HEK293 (cell line): Measurements from ENCODE around the gene NDFIP2.

Experiments used
- BCL11A ChIP-seq: fragments of 450-650 bp; formaldehyde crosslinking; IDR thresholded peaks from 2 replicates; pipeline ENCODE4 v1.5.1; 2016; ENCODE audit warnings: low read depth, missing biosample characterization, missing genetic modification characterization
- INSM2 ChIP-seq: fragments of 450-650 bp; formaldehyde crosslinking; IDR thresholded peaks from 2 replicates; pipeline ENCODE4 v1.5.1; 2016; ENCODE audit warnings: missing biosample characterization, missing genetic modification characterization
- KLF1 ChIP-seq: fragments of 450-650 bp; formaldehyde crosslinking; IDR thresholded peaks from 2 replicates; pipeline ENCODE4 v1.5.1; 2016; ENCODE audit warnings: missing biosample characterization, missing genetic modification characterization
- PRDM2 ChIP-seq: fragments of 450-650 bp; formaldehyde crosslinking; IDR thresholded peaks from 2 replicates; pipeline ENCODE4 v1.5.1; 2016; ENCODE audit warnings: missing biosample characterization, missing genetic modification characterization, borderline replicate concordance
- RBAK ChIP-seq: fragments of 450-650 bp; formaldehyde crosslinking; IDR thresholded peaks from 2 replicates; pipeline ENCODE4 v1.5.1; 2016; ENCODE audit warnings: missing biosample characterization, missing genetic modification characterization
- ZBTB26 ChIP-seq: fragments of 450-650 bp; formaldehyde crosslinking; optimal IDR thresholded peaks from 2 replicates; pipeline ENCODE3; 2016; ENCODE audit warnings: missing biosample characterization, mild to moderate bottlenecking, missing genetic modification characterization
- ZNF239 ChIP-seq: fragments of 450-650 bp; formaldehyde crosslinking; IDR thresholded peaks from 2 replicates; pipeline ENCODE4 v1.5.1; 2016; ENCODE audit warnings: missing biosample characterization, missing genetic modification characterization
- ZNF501 ChIP-seq: fragments of 450-650 bp; formaldehyde crosslinking; IDR thresholded peaks from 2 replicates; pipeline ENCODE4 v1.5.1; 2016; ENCODE audit warnings: missing biosample characterization, missing genetic modification characterization
- ZNF518A ChIP-seq: fragments of 450-650 bp; formaldehyde crosslinking; conservative IDR thresholded peaks from 2 replicates; pipeline ENCODE4 v1.5.1; 2016; ENCODE audit warnings: low read depth, missing biosample characterization, missing genetic modification characterization
- ZNF521 ChIP-seq: fragments of 450-650 bp; formaldehyde crosslinking; IDR thresholded peaks from 2 replicates; pipeline ENCODE4 v1.5.1; 2017; ENCODE audit warnings: missing biosample characterization, mild to moderate bottlenecking, missing genetic modification characterization
- ZNF610 ChIP-seq: fragments of 450-650 bp; formaldehyde crosslinking; IDR thresholded peaks from 2 replicates; pipeline ENCODE4 v1.5.1; 2016; ENCODE audit warnings: missing biosample characterization, missing genetic modification characterization, borderline replicate concordance
- ZNF792 ChIP-seq: fragments of 450-650 bp; formaldehyde crosslinking; IDR thresholded peaks from 2 replicates; pipeline ENCODE4 v1.5.1; 2016; ENCODE audit warnings: missing biosample characterization, missing genetic modification characterization
- ZNF830 ChIP-seq: fragments of 450-650 bp; IDR thresholded peaks from 2 replicates; pipeline ENCODE4 v1.5.0; 2018; ENCODE audit warnings: missing biosample characterization, missing genetic modification characterization, low read depth, mild to moderate bottlenecking, moderate library complexity
- ZSCAN30 ChIP-seq: fragments of 450-650 bp; IDR thresholded peaks from 2 replicates; pipeline ENCODE4 v1.5.1; 2018; ENCODE audit warnings: missing biosample characterization, mild to moderate bottlenecking, missing genetic modification characterization, moderate library complexity

The NDFIP2 gene

GRCh38 chr13:79447741-79448140 is 33.2 kb upstream of the NDFIP2 start (continued):
- TF ChIP-seq PRDM2 (tag by site-specific recombination) (no peak), ZSCAN30 (tag by site-specific recombination) (no peak), ZNF518A (tag by site-specific recombination) (no peak), RBAK (tag by site-specific recombination) (no peak), ZNF610 (tag by site-specific recombination) (no peak), ZNF521 (tag by site-specific recombination) (no peak), ZNF501 (tag by site-specific recombination) (no peak), KLF1 (tag by site-specific recombination) (no peak), INSM2 (no peak), ZNF239 (no peak), BCL11A (tag by site-specific recombination) (no peak), ZNF792 (tag by site-specific recombination) (no peak), ZBTB26 (tag by site-specific recombination) (no peak), ZNF830 (tag by site-specific recombination) (no peak)
